Kidney epithelial cell (primary cell): ENCODE data around the gene ARMC12. TPM values are rescaled to one million over a fixed set of nuclear protein-coding genes. Genes with fewer than 3 reads are reported as not detected.

Source experiments
- DNase-seq: peaks from one replicate; pipeline ENCODE4 v3.0.0-alpha.2; 2010; ENCODE audit warnings: low read depth
- H3K27me3 ChIP-seq: 2 replicates; pipeline ENCODE4 v1.6.0; 2011; ENCODE audit warnings: low read length; ENCODE audit not compliant: control insufficient read depth, insufficient read depth
- H3K36me3 ChIP-seq: 2 replicates; pipeline ENCODE4 v1.5.1; 2011; ENCODE audit warnings: low read length; ENCODE audit not compliant: control insufficient read depth, insufficient read depth
- H3K4me3 ChIP-seq: 2 replicates; pipeline ENCODE4 v1.5.1; 2011; ENCODE audit warnings: low read depth, mild to moderate bottlenecking, control low read depth, low read length
- total RNA-seq: library from RNA; depleted of rRNA; stranded (reverse); fragments of >200 nt; gene quantifications from 2 replicates; pipeline ENCODE4 v1.2.3, GENCODE V29; 2015
- TF ChIP-seq, protein P1 (sequence below): IDR thresholded peaks from 2 replicates; pipeline ENCODE4 v1.5.1; 2011; ENCODE audit warnings: mild to moderate bottlenecking, moderate library complexity, low read length, control low read depth, inconsistent platforms; ENCODE audit not compliant: insufficient read depth, poor library complexity, severe bottlenecking

ARMC12 gene
- total RNA-seq, 1 donor from 2014 or later: 0.29 TPM

DNA sequence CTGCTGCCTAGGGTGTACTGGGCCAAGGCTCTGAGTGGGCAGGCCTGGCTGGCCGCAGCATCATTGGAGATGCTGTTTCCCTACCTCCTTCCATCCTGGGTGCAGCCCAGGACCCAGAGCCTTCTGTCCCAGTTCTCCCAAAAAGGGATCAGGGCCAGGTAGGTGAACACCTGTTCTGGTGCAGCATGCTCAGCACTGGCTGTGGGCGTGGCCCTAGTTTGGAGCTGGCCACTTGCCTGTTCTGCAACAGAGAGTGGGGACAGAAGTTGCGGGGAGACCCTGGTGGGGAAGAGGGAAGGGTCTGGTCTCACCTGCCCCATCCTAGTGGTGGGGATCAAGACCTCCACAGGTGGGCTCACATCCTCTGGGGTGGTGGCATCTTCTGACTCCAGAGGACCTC, 1.4 kb upstream of the ARMC12 start:
- TF ChIP-seq, protein P1, sequence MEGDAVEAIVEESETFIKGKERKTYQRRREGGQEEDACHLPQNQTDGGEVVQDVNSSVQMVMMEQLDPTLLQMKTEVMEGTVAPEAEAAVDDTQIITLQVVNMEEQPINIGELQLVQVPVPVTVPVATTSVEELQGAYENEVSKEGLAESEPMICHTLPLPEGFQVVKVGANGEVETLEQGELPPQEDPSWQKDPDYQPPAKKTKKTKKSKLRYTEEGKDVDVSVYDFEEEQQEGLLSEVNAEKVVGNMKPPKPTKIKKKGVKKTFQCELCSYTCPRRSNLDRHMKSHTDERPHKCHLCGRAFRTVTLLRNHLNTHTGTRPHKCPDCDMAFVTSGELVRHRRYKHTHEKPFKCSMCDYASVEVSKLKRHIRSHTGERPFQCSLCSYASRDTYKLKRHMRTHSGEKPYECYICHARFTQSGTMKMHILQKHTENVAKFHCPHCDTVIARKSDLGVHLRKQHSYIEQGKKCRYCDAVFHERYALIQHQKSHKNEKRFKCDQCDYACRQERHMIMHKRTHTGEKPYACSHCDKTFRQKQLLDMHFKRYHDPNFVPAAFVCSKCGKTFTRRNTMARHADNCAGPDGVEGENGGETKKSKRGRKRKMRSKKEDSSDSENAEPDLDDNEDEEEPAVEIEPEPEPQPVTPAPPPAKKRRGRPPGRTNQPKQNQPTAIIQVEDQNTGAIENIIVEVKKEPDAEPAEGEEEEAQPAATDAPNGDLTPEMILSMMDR: no peak
- no peaks in the 10 kb centered on the region for H3K27me3 ChIP-seq
- DNase-seq: no peak
- H3K4me3 ChIP-seq: no peak overlapping the region
- no peaks in the 10 kb centered on the region for H3K36me3 ChIP-seq

DNA sequence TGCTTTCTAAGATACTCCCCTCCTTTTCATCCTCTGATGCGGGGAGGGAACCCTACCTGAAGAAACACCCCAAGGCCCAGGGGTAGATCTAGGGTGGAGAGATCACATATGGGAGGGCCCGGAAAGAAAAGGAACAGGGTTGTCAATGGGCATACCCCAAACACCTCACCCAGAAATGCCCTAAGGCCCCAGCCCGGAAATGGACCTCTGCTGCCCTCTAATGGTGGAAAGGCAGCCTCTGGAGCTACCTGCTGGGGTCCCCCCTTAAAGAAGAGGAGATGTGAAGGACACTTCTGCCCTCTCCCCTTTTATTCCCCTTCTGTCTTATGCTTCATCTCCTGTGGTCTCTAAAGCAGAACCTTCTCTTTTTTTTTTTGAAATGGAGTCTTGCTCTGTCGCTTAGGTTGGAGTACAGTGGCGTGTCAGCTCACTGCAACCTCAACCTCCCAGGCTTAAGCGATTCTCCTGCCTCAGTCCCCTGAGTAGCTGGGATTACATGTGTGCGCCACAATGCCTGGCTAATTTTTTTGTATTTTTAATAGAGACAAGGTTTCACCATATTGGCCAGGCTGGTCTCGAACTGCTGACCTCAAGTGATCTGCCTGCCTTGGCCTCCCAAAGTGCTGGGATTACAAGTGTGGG, 458 bp upstream of the ARMC12 start:
- DNase-seq: no peak
- Histone ChIP-seq H3K27me3 (no peaks in the 10 kb centered on the region), H3K36me3 (no peaks in the 10 kb centered on the region), H3K4me3 (no peak overlapping the region)
- TF ChIP-seq, protein P1: peak; percentile 96

DNA sequence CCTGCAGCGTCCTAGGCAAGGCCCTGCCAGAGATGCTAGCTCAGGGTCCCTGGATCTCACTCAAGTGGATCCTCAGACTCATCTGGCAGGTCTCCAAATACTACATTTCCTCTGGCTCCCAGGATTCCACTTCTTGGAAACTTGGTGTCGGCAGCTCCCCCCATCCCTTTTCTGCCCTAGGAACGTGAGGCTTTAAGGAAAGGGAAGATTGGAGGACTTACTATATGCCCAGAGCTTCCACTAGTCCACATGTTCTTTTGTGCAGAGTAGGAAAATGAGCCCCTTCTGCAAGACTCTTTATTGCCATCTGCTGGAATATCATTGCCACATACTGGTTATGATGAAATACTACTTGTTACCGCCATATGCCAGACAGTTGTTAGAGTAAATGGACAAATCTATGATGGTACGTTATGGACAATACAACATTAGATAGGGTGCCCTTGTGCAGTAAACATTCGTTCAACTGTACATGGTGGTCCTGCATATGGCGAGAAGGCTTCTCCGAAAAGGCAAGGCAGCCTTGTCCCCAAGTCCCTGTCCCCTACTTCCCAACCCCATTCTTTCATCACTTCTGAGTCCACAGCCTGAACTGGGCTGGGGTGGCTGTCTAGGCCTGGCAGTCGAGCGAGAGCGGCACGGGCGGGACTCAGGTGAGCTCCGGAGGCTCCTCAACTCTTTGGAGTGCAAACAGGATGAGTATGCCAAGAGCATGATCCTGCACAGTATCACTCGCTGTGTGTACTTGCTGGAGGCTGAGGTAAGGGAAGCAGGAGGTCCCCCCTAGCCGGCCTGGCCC, 780 bp downstream of the ARMC12 start:
- no peaks in the 10 kb centered on the region for H3K27me3 ChIP-seq
- no peak for DNase-seq
- H3K4me3 ChIP-seq: no peak overlapping the region
- no peaks in the 10 kb centered on the region for H3K36me3 ChIP-seq
- TF ChIP-seq, protein P1: peak; percentile 68

DNA sequence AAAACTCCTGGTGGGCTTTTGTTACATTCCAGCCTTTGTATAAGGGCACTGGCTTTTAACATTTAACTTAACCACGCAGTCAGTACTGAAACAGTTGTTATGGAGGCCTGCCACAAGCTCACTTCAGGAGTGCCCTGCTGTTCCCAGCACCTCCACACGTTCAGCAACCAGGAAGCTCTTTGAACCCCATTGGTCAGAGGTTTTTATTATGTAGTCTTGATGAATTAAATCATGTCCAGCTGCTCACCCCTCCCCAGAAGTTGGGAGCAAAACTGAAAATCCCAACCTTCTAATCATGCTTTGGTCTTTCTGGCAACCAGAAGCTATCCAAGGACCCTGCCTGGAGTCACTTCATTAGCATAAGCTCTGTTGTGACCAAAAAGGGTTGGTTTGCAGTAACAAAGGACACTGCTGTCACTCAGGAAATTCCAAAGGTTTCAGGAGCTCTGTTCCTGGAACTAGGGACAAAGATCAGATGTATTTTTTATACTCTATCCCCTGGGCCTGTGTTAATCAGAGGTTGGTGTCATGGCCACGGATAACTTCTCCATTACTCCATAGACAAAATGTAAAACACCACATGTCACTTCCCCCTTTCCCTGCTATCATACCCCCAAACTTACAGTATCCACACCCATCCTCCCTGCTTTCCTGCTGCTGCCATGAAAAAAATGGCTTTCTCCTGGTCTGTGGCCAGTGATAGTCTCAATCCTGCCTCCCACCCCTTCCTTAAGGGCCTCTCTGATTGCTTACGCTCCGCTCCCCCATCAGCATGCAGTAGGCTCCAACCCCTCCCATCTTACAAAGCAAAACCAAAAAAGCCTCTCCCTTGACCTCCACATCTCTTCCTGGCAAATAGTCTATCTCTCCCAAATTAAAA, 3.1 kb downstream of the ARMC12 start:
- no peaks in the 10 kb centered on the region for H3K36me3 ChIP-seq
- no peak for DNase-seq
- TF ChIP-seq, protein P1: no peak
- H3K27me3 ChIP-seq: no peaks in the 10 kb centered on the region
- H3K4me3 ChIP-seq: no peak overlapping the region

DNA sequence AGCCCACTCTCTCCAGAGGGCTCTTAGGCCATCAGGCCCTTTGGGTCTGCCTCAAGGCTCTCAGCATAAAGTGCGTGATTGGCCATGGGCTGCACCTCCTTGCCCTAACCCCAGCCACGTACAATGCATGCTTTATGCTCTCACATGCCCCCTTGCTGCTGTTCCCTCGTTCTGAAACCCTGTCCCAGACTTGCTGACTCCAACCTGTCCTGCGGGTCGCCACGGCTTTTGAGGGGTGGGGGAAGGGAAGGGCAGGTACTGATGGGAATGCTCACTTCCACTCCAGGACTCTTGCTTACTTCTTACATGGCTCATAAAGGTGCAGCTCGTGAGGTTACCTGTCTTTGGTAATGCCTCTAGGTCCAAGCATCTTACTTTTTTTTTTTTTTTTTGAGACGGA, 6.0 kb downstream of the ARMC12 start:
- TF ChIP-seq, protein P1: no peak
- no peak overlapping the region for H3K4me3 ChIP-seq
- DNase-seq: no peak
- H3K27me3 ChIP-seq: no peaks in the 10 kb centered on the region
- no peaks in the 10 kb centered on the region for H3K36me3 ChIP-seq
